GM18519 (cell line): ENCODE results near the gene COQ2.
"Not testable (repeated sequence)": the region's sequence is repeated elsewhere in the genome, so short reads cannot be mapped to it uniquely, and the experiment has no call there.

Source experiments
- ATAC-seq: cut with Tn5 transposase; IDR thresholded peaks from one replicate; pipeline ENCODE4 v1.9.1; 2021; ENCODE audit warnings: mild to moderate bottlenecking, moderate library complexity; ENCODE audit not compliant: unreplicated experiment, low FRiP score

Gene COQ2

DNA sequence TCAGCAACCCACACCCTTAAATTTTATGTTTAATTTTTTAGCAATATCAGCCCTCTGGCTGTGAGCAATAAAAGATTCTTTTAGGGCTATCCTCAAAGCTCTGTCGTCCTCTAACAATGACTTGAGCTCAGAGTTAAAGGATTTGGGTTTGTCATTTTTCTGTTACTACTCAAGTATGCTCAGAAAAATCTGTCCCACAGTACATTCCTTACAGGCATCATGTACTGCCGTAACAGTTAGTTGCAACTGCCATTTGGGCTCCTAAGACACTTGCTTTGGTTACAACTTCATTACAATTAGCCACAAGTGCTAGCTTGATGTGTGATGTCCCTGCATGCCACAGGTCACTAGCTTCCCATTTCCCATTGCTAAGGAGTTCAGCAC, 33.2 kb downstream of the COQ2 start:
- ATAC-seq: no peak

DNA sequence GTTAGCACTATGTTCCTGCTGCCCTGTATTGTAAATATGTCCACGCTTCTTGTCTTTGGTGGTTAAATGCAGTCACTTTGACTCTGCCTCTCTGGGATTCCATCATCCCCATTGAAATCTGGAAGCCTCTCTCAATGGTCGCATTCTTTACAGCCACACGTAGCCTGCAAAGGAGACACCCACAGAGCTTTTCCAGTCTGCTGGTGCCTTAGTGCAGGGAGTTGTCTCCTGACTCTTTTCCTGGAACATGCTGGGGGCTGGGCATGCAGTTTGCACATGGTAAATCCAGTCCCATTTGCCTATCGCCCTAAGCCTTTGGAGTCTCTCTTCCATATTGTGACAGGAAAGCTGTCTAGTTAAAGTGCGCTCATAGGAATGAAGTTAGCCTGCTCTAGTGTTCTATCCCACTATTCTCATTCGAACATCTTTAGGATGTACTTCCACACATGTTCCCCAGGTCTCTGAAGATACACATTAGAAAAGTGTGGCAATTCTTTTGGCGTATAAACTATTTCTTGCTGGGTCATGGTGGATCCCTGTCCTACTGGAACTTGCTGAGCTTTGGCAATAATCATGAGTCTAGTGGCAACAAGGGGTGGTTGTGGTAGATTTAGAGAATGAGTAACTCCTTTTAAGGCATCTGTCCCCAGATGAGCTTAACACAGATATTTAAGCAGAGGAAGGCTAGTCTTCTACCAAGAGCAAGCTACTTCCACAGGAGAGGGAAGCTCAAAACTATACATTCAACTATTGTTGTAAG, 33.7 kb downstream of the COQ2 start:
- ATAC-seq: no peak

- no peak for ATAC-seq
These were observed 36.1 kb downstream of the COQ2 start for GRCh38 chr4:83248486-83248885.

- ATAC-seq: no peak
These were observed 36.9 kb downstream of the COQ2 start for GRCh38 chr4:83247415-83248357.

DNA sequence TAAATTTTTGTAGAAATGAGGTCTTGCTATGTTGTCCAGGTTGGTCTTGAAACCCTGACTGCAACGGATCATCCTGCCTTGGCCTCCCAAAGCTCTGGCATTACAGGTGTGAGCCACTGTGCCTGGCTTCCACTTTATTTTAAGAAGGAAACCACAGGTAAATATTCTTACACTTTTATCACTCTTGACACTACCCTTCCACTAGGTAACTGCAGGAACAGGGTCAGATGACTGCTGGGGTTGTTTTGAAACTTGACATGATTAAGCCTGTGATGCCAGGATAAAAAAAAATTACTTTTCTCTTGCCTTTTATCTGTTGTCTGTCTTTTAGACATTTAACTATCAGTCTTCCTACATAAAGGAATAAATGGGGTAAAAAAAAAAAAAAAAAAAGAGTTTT, 43.5 kb downstream of the COQ2 start:
- no peak for ATAC-seq

DNA sequence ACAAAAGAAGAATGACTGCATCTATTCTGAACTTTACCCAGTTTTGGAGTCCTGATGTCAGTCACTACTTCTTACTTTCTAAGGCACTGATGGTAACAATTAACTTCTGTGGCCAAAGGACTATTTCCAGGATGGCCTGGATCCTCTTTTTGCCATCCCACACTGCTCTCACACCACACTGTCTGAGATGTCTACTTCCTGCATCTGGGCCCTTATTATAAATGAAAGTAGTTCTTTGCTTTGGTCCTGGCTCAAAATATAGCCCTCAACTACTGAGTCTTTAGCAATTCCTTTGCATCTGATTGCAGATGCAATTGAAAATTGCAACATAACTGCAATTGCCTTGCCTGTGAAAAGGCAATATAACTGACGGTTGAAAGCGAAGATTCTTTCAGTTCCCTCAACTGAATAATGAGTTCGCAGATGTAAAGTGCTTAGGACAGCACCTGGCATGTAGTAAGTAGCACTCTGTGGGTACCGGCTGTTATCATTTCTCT, 44.2 kb downstream of the COQ2 start:
- peak; percentile 73 for ATAC-seq

- ATAC-seq: no peak
These were observed 46.0 kb downstream of the COQ2 start for GRCh38 chr4:83238393-83239248.

GRCh38 chr4:83237591-83237990, 47.0 kb downstream of the COQ2 start:
- ATAC-seq: no peak

DNA sequence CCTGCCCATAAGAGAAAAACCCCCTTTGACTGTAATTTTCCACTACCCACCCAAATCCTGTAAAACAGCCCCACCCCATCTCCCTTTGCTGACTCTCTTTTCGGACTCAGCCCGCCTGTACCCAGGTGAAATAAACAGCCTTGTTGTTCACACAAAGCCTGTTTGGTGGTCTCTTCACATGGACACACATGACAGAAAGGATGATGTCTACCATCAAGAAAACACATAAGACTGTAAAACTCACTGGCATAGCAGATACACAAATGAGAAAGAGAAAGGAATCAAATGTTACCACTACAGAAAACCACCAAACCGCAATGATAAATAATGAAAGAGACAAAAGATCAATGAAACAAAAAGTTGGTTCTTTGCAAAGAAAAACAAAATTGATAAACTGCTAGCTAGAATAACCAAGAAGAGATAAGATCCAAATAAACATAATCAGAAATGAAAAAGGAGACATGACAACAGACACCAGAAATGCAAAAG, 48.9 kb downstream of the COQ2 start:
- not testable (repeated sequence) for ATAC-seq

DNA sequence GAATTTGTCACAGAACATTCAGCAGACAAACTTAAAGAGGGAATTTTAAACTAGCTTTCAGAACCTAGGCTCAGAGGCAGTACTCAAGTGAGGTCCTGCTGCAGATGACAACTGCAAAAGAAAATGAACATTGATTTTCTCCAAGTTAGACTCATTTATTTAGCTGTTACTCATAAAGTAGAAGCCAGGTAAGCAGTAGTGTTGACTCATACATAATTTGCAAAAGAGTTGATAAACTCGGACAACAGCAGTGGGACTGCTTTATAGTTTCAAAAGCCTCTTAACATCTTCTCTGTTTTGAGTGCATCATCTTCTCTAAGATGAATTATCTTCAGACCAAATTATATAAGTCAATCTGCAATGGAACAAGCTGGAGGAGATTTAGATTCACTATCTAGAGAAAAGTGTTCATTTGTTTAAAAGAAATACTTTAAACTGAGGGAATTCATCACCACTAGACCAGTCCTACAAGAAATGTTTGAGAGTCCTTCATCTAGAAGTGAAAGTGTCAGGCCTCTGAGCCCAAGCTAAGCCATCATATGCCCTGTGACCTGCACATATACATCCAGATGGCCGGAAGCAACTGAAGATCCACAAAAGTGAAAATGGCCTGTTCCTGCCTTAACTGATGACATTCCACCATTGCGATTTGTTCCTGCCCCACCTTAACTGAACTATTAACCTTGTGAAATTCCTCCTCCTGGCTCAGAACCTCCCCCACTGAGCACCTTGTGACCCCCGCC, 49.5 kb downstream of the COQ2 start:
- ATAC-seq: no peak

DNA sequence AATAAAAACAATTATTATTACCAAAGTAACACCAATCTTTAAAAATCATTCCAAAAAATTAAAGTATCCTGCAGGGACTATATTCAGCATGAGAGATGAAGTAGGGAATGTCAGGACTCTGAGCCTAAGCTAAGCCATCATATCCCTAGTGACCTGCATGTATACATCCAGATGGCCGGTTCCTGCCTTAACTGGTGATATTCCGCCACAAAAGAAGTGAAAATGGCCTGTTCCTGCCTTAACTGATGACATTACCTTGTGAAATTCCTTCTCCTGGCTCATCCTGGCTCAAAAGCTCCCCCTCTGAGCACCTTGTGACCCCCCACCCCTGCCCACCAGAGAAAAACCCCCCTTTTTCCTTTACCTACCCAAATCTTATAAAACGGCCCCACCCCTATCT, 50.2 kb downstream of the COQ2 start:
- ATAC-seq: not testable (repeated sequence)

- no peak for ATAC-seq
These were observed 52.5 kb downstream of the COQ2 start for GRCh38 chr4:83232082-83232481.

- peak; percentile 50 for ATAC-seq
These were observed 53.0 kb downstream of the COQ2 start for GRCh38 chr4:83231620-83232076.

DNA sequence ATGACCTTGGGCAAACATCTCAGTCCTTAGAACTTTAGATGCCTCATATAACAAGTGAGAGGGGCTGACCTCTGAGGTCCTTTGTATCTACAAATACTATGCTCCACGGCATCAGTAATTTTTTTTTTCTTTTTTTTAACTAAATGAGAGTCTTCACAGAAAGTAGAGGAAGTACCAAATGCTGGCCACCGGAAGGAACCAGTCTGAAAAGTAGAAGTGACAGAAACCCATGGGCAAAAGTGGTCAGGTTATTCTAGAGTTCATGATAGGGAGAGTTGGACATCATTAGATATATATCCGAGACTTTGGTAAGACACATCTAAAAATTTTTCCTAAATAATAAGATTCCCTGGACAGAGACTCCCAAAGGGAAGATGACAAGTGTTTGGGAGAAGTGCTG, 53.7 kb downstream of the COQ2 start:
- ATAC-seq: no peak

- ATAC-seq: no peak
These were observed 54.8 kb downstream of the COQ2 start for GRCh38 chr4:83229791-83230190.

DNA sequence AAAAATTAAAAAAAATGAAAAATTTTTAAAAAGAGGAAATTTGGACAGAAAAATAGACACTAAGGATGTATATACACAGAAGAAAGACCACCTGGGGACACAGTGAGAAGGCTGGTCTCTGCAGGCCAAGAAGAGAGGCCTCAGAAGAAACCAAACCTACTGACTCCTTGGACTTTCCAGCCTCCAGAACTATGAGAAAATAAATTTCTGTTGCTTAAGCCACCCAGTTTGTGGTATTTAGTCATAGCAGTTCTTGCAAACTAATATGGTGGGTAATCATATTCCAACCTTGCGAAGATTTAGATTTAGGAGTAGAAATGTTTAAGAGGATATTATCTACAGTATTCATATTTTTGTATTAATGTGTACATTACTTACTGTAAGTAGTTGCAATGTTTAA, 56.4 kb downstream of the COQ2 start:
- no peak for ATAC-seq

DNA sequence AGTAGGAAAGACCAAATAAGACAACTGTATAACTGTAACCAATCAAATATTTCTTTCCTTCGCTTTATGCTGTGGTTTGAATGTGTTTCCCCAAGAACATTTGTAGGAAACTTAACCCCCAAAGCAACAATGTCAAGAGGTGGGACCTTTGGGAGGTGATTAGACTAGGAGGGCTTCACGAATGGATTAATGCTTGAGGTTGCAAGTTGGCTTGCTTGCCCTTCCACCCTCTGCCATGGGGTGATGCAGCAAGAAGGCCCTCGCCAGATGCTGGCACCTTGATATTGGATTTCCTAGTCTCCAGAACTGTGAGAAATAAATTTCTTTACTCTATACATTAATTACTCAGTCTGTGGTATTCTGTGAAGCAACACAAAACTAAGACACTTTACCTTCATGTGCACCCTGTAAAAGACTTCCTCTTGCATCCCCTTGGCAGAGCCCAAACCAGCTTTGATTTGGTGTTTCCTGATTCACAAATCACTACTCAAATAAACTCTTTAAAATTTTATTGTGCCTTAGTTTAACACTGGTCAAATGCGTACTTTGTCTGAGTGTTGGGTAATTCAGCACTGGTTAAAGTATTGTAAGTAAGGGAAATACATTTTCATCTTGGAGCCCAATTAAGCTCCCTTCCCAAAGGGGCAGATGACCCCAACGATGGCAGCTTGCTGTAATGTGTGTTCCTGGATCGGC, 59.9 kb downstream of the COQ2 start:
- ATAC-seq: no peak

- no peak for ATAC-seq
These were observed 60.8 kb downstream of the COQ2 start for GRCh38 chr4:83223781-83224180.

DNA sequence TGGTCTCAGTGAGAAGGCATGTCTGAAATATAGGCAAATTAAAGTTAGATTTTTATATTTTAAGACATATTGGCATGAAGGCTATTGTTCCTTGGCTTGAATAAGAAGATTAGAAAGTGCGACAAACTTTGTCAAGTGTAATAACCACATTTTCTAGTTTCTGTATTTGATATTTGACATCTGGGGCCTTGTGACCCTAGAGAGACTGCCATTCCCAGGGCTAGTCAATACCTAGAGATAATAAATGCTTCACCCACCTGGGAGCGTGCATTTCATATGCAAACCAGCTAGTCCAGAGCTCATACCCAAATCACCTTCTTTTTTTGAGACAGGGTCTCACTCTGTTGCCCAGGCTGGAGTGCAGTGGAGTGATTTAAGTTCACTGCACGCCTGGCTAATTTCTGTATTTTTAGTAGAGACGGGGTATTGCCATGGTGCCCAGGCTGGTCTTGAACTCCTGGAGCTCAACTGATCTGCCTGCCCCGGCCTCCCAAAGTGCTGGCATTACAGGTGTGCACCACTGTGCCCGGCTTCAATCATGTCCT, 62.6 kb downstream of the COQ2 start:
- peak; percentile 39 for ATAC-seq
